ENCODE measurements around the gene ACSF3.

The ACSF3 gene

DNA sequence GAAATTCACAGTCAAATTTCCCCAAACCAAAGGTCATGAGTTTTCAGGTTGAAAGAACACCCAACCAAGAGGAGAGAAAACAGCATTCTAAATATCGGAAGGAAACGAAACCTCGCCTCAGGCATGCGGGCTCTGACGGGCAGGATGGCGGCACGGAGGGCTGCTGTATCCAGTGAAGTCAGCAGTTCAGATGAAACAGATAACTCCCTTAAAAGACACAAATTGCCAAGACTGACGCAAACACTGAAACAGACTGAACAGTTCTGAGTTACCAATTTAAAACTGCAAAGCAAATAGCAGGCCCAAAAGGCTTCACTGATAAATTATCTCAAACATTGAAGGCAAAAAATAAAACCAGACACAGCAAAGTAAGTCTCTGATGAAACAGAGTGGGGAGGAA lies 57.3 kb downstream of the ACSF3 start:
- no peak overlapping the region for H3K4me3 ChIP-seq (ENCODE audit: low read length)
- TF ChIP-seq, protein P1, sequence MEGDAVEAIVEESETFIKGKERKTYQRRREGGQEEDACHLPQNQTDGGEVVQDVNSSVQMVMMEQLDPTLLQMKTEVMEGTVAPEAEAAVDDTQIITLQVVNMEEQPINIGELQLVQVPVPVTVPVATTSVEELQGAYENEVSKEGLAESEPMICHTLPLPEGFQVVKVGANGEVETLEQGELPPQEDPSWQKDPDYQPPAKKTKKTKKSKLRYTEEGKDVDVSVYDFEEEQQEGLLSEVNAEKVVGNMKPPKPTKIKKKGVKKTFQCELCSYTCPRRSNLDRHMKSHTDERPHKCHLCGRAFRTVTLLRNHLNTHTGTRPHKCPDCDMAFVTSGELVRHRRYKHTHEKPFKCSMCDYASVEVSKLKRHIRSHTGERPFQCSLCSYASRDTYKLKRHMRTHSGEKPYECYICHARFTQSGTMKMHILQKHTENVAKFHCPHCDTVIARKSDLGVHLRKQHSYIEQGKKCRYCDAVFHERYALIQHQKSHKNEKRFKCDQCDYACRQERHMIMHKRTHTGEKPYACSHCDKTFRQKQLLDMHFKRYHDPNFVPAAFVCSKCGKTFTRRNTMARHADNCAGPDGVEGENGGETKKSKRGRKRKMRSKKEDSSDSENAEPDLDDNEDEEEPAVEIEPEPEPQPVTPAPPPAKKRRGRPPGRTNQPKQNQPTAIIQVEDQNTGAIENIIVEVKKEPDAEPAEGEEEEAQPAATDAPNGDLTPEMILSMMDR (conservative IDR thresholded peaks at IDR 0.05; ENCODE audit: low read length): no peak
- DNase-seq (ENCODE audit: low read depth): no peak

- DNase-seq (ENCODE audit: low read depth): no peak
- H3K4me3 ChIP-seq (ENCODE audit: low read length): no peak overlapping the region
- TF ChIP-seq, protein P1 (conservative IDR thresholded peaks at IDR 0.05; ENCODE audit: low read length): no peak
Measured at GRCh38 chr16:89152831-89153700, 59.4 kb downstream of the ACSF3 start.

DNA sequence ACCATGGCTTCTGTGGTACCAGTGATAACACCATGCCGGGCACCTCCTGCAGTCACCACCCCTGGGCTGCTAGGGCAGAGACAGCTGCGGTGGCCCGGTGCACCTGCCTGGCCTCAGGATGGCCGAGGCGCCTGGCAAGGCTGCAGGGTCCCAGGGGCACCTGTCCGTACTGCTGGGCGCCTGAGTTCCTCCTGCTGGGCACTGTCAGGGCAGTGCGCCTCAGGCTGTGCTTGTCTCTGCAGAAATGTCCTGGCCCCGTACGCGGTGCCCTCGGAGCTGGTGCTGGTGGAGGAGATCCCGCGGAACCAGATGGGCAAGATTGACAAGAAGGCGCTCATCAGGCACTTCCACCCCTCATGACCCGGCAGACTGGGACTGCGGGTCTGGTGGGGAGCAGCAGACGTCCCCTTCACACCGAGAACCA lies 60.2 kb downstream of the ACSF3 start:
- TF ChIP-seq, protein P1 (conservative IDR thresholded peaks at IDR 0.05; ENCODE audit: low read length): no peak
- no peak for DNase-seq (ENCODE audit: low read depth)
- H3K4me3 ChIP-seq (ENCODE audit: low read length): no peak overlapping the region

GRCh38 chr16:89154390-89155183 lies 60.9 kb downstream of the ACSF3 start:
- no peak for DNase-seq (ENCODE audit: low read depth)
- TF ChIP-seq, protein P1 (conservative IDR thresholded peaks at IDR 0.05; ENCODE audit: low read length): no peak
- no peak overlapping the region for H3K4me3 ChIP-seq (ENCODE audit: low read length)

- no peak overlapping the region for H3K4me3 ChIP-seq (ENCODE audit: low read length)
- TF ChIP-seq, protein P1 (conservative IDR thresholded peaks at IDR 0.05; ENCODE audit: low read length): no peak
- DNase-seq (ENCODE audit: low read depth): peak; percentile 84
Measured at GRCh38 chr16:89155184-89155679, 61.6 kb downstream of the ACSF3 start.

GRCh38 chr16:89155851-89156739 lies 62.4 kb downstream of the ACSF3 start:
- TF ChIP-seq, protein P1 (conservative IDR thresholded peaks at IDR 0.05; ENCODE audit: low read length): no peak
- peak; percentile 37 for DNase-seq (ENCODE audit: low read depth)
- H3K4me3 ChIP-seq (ENCODE audit: low read length): no peak overlapping the region
